WTC11 (cell line): ENCODE measurements around the gene KIF5A. TPM values are rescaled to one million over a fixed set of nuclear protein-coding genes. Genes with fewer than 3 reads are reported as not detected.

Source experiments
- ATAC-seq: fragments of 200-7000 bp; cut with Tn5 transposase; 2 replicates; pipeline ENCODE4 v1.10.0; 2021; ENCODE audit warnings: mild to moderate bottlenecking, moderate library complexity
- CTCF ChIA-PET: fragments of 300-600 bp; sonication (Branson Sonifier 250); formaldehyde crosslinking; loops from one replicate; lab custom pipeline; 2021; ENCODE audit warnings: antibody characterized with exemption; lab: Charles Lee
- POLR2A ChIA-PET: fragments of 350-600 bp; sonication (Branson Sonifier 250); formaldehyde crosslinking; loops from one replicate; lab custom pipeline; 2021; ENCODE audit warnings: antibody characterized with exemption; lab: Charles Lee
- DNase-seq: peaks from one replicate; pipeline ENCODE4 v3.0.0; 2021; ENCODE audit warnings: low spot score
- H3K27ac Mint-ChIP-seq: 2 replicates; pipeline ENCODE4 v1.8.0; 2021; ENCODE audit warnings: mixed read lengths
- H3K27me3 Mint-ChIP-seq: 2 replicates; pipeline ENCODE4 v1.8.0; 2021; ENCODE audit warnings: low read depth, mild to moderate bottlenecking, moderate library complexity, mixed read lengths
- H3K36me3 Mint-ChIP-seq: 2 replicates; pipeline ENCODE4 v1.8.0; 2021; ENCODE audit warnings: mixed read lengths
- H3K4me1 Mint-ChIP-seq: 2 replicates; pipeline ENCODE4 v1.8.0; 2022; ENCODE audit warnings: mixed read lengths
- H3K4me3 Mint-ChIP-seq: 2 replicates; pipeline ENCODE4 v1.8.0; 2021; ENCODE audit warnings: mild to moderate bottlenecking, moderate library complexity, mixed read lengths
- H3K9me3 Mint-ChIP-seq: 2 replicates; pipeline ENCODE4 v1.8.0; 2021; ENCODE audit warnings: mixed read lengths
- ATF1 ChIP-seq: sonication (generic); formaldehyde crosslinking; IDR thresholded peaks from 2 replicates; pipeline ENCODE4 v1.8.1; 2023; ENCODE audit warnings: mild to moderate bottlenecking, moderate library complexity, missing genetic modification reagents
- CREB1 ChIP-seq: sonication (generic); formaldehyde crosslinking; IDR thresholded peaks from 2 replicates; pipeline ENCODE4 v1.8.0; 2023; ENCODE audit warnings: mild to moderate bottlenecking, missing genetic modification reagents
- ELF4 ChIP-seq: sonication (generic); formaldehyde crosslinking; IDR thresholded peaks from 2 replicates; pipeline ENCODE4 v1.8.1; 2022; ENCODE audit warnings: low read depth, mild to moderate bottlenecking, moderate library complexity, missing genetic modification reagents
- EMX1 ChIP-seq: fragments of 250-450 bp; sonication (Bioruptor Pico); IDR thresholded peaks from 2 replicates; pipeline ENCODE4 v1.8.0; 2021; ENCODE audit warnings: mild to moderate bottlenecking
- GABPB1 ChIP-seq: sonication (generic); formaldehyde crosslinking; IDR thresholded peaks from 2 replicates; pipeline ENCODE4 v1.8.1; 2023; ENCODE audit warnings: mild to moderate bottlenecking, missing genetic modification reagents
- GTF2I ChIP-seq: fragments of 250-450 bp; sonication (Bioruptor Pico); conservative IDR thresholded peaks from 2 replicates; pipeline ENCODE4 v1.4.0; 2021; ENCODE audit warnings: mild to moderate bottlenecking
- HMGA2 ChIP-seq: fragments of 250-450 bp; sonication (Bioruptor Pico); IDR thresholded peaks from 2 replicates; pipeline ENCODE4 v1.4.0; 2021; ENCODE audit warnings: mild to moderate bottlenecking, moderate library complexity
- JAZF1 ChIP-seq: fragments of 250-450 bp; sonication (Bioruptor Pico); IDR thresholded peaks from 2 replicates; pipeline ENCODE4 v1.9.0; 2021; ENCODE audit warnings: moderate library complexity, mild to moderate bottlenecking, inconsistent platforms
- JUN ChIP-seq: sonication (generic); formaldehyde crosslinking; IDR thresholded peaks from 2 replicates; pipeline ENCODE4 v1.8.0; 2023; ENCODE audit warnings: mild to moderate bottlenecking, missing genetic modification reagents
- MXD4 ChIP-seq: fragments of 250-450 bp; sonication (Bioruptor Pico); IDR thresholded peaks from 2 replicates; pipeline ENCODE4 v1.8.0; 2021; ENCODE audit warnings: mild to moderate bottlenecking, moderate library complexity, borderline replicate concordance
- RELA ChIP-seq: sonication (generic); formaldehyde crosslinking; IDR thresholded peaks from 2 replicates; pipeline ENCODE4 v1.8.1; 2022; ENCODE audit warnings: missing genetic modification reagents, mild to moderate bottlenecking, borderline replicate concordance
- SOX15 ChIP-seq: fragments of 250-450 bp; sonication (Bioruptor Pico); IDR thresholded peaks from 2 replicates; pipeline ENCODE4 v1.9.0; 2021; ENCODE audit warnings: mild to moderate bottlenecking
- SP1 ChIP-seq: sonication (generic); formaldehyde crosslinking; conservative IDR thresholded peaks from 2 replicates; pipeline ENCODE4 v1.8.1; 2022; ENCODE audit warnings: missing genetic modification reagents
- TCF7 ChIP-seq: sonication (generic); formaldehyde crosslinking; IDR thresholded peaks from 2 replicates; pipeline ENCODE4 v1.8.0; 2022; ENCODE audit warnings: mild to moderate bottlenecking, low read depth, missing genetic modification reagents, moderate library complexity
- TEAD4 ChIP-seq: sonication (generic); formaldehyde crosslinking; IDR thresholded peaks from 2 replicates; pipeline ENCODE4 v1.8.0; 2022; ENCODE audit warnings: mild to moderate bottlenecking, missing genetic modification reagents
- TP53 ChIP-seq: sonication (generic); formaldehyde crosslinking; IDR thresholded peaks from 2 replicates; pipeline ENCODE4 v1.8.1; 2023; ENCODE audit warnings: mild to moderate bottlenecking, missing genetic modification reagents
- ZBTB21 ChIP-seq: sonication (generic); formaldehyde crosslinking; IDR thresholded peaks from 2 replicates; pipeline ENCODE4 v1.8.1; 2023; ENCODE audit warnings: mild to moderate bottlenecking, missing genetic modification reagents, borderline replicate concordance
- ZNF138 ChIP-seq: sonication (generic); formaldehyde crosslinking; conservative IDR thresholded peaks from 2 replicates; pipeline ENCODE4 v1.8.1; 2022; ENCODE audit warnings: mild to moderate bottlenecking, moderate library complexity, missing genetic modification reagents
- ZNF671 ChIP-seq: fragments of 250-450 bp; sonication (Bioruptor Pico); IDR thresholded peaks from 2 replicates; pipeline ENCODE4 v1.8.0; 2021; ENCODE audit warnings: mild to moderate bottlenecking
- total RNA-seq: library from RNA; stranded (reverse); gene quantifications from 3 replicates; pipeline ENCODE4 v1.2.3, GENCODE V29; 2021
- TF ChIP-seq, protein P1 (sequence below): sonication (generic); formaldehyde crosslinking; conservative IDR thresholded peaks from 2 replicates; pipeline ENCODE4 v1.8.1; 2023; ENCODE audit warnings: mild to moderate bottlenecking, low read depth, missing genetic modification reagents, moderate library complexity
- TF ChIP-seq, protein P2 (sequence below): sonication (generic); formaldehyde crosslinking; IDR thresholded peaks from 2 replicates; pipeline ENCODE4 v1.8.0; 2022; ENCODE audit warnings: mild to moderate bottlenecking, missing genetic modification reagents
- TF ChIP-seq, protein P3 (sequence below): sonication (generic); formaldehyde crosslinking; IDR thresholded peaks from 2 replicates; pipeline ENCODE4 v1.8.1; 2022; ENCODE audit warnings: low read depth, mild to moderate bottlenecking, moderate library complexity, missing genetic modification reagents, borderline replicate concordance
- TF ChIP-seq, protein P4 (sequence below): sonication (generic); formaldehyde crosslinking; IDR thresholded peaks from 2 replicates; pipeline ENCODE4 v1.8.1; 2022; ENCODE audit warnings: missing genetic modification reagents, borderline replicate concordance
- TF ChIP-seq, protein P5 (sequence below): sonication (generic); formaldehyde crosslinking; IDR thresholded peaks from 2 replicates; pipeline ENCODE4 v1.8.1; 2023; ENCODE audit warnings: mild to moderate bottlenecking, missing genetic modification reagents, borderline replicate concordance

The KIF5A gene
- total RNA-seq, 1 experiment from 2014 or later, result 16.1 TPM

DNA sequence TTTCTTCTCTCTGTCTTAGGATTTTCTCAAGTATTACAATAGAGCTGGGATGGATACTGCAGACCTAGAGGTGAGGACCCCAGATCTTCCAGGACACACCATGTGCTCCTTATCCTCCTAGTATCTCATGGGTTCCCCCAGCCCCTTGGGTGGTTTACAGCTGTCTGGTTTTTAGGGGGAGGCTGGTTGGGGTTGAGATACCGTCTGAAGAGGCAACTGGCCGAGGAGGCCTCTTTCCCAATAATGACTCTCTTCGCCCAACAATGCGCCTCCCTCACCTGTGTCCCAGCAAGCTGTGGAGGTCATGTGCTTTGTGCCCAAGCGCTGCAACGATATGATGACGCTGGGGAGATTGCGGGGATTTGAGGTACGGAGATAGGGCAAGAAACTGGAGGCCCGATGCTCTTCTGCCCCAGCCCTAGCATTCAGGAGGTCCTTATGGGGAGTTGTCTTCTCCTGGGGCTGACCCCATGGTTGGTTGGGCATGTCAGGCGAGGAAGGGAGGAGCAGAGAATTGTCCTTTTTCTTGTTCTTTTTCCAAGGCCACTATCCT, 65.2 kb downstream of the KIF5A start:
- peaks cover 90% of the 10 kb centered on the region for H3K27me3 Mint-ChIP-seq
- ATAC-seq, result no peak
- no peak overlapping the region for H3K27ac Mint-ChIP-seq
- H3K9me3 Mint-ChIP-seq, result no peaks in the 10 kb centered on the region
- peaks cover 27% of the 10 kb centered on the region for H3K4me1 Mint-ChIP-seq
- DNase-seq, result no peak
- ChIA-PET POLR2A (interaction anchor here (0.6 kb wide), 1 partner anchor 11 kb away, joined by 3 read pairs; no protein-coding TSS in a partner anchor), CTCF (interaction anchor here (0.6 to 5.1 kb wide), 6 partner anchors 12 to 160 kb away, joined by 3 to 38 read pairs (median 8); partner anchors contain the start of genes B4GALNT1 and INHBE)
- no peak overlapping the region for H3K4me3 Mint-ChIP-seq
- no peak for TF ChIP-seq GABPB1
- TF ChIP-seq HMGA2, result no peak
- no peak for TF ChIP-seq RELA (CRISPR knock-in tag)
- TF ChIP-seq, protein P1, sequence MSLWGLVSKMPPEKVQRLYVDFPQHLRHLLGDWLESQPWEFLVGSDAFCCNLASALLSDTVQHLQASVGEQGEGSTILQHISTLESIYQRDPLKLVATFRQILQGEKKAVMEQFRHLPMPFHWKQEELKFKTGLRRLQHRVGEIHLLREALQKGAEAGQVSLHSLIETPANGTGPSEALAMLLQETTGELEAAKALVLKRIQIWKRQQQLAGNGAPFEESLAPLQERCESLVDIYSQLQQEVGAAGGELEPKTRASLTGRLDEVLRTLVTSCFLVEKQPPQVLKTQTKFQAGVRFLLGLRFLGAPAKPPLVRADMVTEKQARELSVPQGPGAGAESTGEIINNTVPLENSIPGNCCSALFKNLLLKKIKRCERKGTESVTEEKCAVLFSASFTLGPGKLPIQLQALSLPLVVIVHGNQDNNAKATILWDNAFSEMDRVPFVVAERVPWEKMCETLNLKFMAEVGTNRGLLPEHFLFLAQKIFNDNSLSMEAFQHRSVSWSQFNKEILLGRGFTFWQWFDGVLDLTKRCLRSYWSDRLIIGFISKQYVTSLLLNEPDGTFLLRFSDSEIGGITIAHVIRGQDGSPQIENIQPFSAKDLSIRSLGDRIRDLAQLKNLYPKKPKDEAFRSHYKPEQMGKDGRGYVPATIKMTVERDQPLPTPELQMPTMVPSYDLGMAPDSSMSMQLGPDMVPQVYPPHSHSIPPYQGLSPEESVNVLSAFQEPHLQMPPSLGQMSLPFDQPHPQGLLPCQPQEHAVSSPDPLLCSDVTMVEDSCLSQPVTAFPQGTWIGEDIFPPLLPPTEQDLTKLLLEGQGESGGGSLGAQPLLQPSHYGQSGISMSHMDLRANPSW, result no peak
- TF ChIP-seq ZNF138 (CRISPR knock-in tag), result no peak
- no peak for TF ChIP-seq TEAD4 (CRISPR knock-in tag)
- TF ChIP-seq, protein P2, sequence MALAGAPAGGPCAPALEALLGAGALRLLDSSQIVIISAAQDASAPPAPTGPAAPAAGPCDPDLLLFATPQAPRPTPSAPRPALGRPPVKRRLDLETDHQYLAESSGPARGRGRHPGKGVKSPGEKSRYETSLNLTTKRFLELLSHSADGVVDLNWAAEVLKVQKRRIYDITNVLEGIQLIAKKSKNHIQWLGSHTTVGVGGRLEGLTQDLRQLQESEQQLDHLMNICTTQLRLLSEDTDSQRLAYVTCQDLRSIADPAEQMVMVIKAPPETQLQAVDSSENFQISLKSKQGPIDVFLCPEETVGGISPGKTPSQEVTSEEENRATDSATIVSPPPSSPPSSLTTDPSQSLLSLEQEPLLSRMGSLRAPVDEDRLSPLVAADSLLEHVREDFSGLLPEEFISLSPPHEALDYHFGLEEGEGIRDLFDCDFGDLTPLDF (CRISPR knock-in tag), result no peak
- TF ChIP-seq CREB1 (CRISPR knock-in tag), result no peak
- H3K36me3 Mint-ChIP-seq, result peaks cover 5% of the 10 kb centered on the region

DNA sequence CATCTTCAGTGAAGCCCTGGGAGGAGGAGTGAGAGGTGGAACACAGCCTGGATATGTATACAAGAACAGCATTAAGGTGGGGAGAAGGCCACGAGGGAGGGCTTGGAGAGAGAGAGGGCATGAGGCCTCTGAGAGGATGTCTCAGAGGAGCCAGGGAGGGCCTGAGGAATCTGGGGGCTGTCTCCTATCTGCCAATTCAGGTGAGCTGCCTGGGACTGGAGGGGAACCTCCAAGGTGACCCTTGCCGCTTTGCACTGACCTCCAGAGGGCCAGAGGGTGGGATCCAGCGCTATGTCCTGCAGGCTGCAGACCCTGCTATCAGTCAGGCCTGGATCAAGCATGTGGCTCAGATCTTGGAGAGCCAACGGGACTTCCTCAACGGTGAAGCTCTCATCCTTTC, 65.8 kb downstream of the KIF5A start:
- TF ChIP-seq ZBTB21 (no peak), ATF1 (no peak), GTF2I (CRISPR knock-in tag) (no peak), SP1 (no peak), GABPB1 (no peak), MXD4 (CRISPR knock-in tag) (no peak), JUN (CRISPR knock-in tag) (no peak), SOX15 (no peak), ZNF671 (CRISPR knock-in tag) (no peak), JAZF1 (no peak), TEAD4 (CRISPR knock-in tag) (no peak), TCF7 (CRISPR knock-in tag) (no peak), EMX1 (CRISPR knock-in tag) (no peak), CREB1 (CRISPR knock-in tag) (no peak), ELF4 (no peak), TP53 (CRISPR knock-in tag) (no peak)
- TF ChIP-seq, protein P3, sequence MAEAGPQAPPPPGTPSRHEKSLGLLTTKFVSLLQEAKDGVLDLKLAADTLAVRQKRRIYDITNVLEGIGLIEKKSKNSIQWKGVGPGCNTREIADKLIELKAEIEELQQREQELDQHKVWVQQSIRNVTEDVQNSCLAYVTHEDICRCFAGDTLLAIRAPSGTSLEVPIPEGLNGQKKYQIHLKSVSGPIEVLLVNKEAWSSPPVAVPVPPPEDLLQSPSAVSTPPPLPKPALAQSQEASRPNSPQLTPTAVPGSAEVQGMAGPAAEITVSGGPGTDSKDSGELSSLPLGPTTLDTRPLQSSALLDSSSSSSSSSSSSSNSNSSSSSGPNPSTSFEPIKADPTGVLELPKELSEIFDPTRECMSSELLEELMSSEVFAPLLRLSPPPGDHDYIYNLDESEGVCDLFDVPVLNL (CRISPR knock-in tag), result no peak
- TF ChIP-seq, protein P4, sequence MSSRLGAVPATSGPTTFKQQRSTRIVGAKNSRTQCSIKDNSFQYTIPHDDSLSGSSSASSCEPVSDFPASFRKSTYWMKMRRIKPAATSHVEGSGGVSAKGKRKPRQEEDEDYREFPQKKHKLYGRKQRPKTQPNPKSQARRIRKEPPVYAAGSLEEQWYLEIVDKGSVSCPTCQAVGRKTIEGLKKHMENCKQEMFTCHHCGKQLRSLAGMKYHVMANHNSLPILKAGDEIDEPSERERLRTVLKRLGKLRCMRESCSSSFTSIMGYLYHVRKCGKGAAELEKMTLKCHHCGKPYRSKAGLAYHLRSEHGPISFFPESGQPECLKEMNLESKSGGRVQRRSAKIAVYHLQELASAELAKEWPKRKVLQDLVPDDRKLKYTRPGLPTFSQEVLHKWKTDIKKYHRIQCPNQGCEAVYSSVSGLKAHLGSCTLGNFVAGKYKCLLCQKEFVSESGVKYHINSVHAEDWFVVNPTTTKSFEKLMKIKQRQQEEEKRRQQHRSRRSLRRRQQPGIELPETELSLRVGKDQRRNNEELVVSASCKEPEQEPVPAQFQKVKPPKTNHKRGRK (CRISPR knock-in tag), result no peak
- TF ChIP-seq, protein P5, sequence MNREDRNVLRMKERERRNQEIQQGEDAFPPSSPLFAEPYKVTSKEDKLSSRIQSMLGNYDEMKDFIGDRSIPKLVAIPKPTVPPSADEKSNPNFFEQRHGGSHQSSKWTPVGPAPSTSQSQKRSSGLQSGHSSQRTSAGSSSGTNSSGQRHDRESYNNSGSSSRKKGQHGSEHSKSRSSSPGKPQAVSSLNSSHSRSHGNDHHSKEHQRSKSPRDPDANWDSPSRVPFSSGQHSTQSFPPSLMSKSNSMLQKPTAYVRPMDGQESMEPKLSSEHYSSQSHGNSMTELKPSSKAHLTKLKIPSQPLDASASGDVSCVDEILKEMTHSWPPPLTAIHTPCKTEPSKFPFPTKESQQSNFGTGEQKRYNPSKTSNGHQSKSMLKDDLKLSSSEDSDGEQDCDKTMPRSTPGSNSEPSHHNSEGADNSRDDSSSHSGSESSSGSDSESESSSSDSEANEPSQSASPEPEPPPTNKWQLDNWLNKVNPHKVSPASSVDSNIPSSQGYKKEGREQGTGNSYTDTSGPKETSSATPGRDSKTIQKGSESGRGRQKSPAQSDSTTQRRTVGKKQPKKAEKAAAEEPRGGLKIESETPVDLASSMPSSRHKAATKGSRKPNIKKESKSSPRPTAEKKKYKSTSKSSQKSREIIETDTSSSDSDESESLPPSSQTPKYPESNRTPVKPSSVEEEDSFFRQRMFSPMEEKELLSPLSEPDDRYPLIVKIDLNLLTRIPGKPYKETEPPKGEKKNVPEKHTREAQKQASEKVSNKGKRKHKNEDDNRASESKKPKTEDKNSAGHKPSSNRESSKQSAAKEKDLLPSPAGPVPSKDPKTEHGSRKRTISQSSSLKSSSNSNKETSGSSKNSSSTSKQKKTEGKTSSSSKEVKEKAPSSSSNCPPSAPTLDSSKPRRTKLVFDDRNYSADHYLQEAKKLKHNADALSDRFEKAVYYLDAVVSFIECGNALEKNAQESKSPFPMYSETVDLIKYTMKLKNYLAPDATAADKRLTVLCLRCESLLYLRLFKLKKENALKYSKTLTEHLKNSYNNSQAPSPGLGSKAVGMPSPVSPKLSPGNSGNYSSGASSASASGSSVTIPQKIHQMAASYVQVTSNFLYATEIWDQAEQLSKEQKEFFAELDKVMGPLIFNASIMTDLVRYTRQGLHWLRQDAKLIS (CRISPR knock-in tag), result no peak
- Mint-ChIP-seq H3K36me3 (peaks cover 5% of the 10 kb centered on the region), H3K4me1 (peaks cover 31% of the 10 kb centered on the region), H3K9me3 (no peaks in the 10 kb centered on the region), H3K27me3 (peaks cover 92% of the 10 kb centered on the region), H3K27ac (no peak overlapping the region), H3K4me3 (no peak overlapping the region)
- ChIA-PET CTCF (interaction anchor here (2.6 to 5.1 kb wide), 2 partner anchors 11 to 32 kb away, joined by 10 to 38 read pairs; no protein-coding TSS in a partner anchor), POLR2A (no interaction called here)
- DNase-seq (no peak), ATAC-seq (no peak)
